GM23248 (cell line): ENCODE results near the gene CFAP73. TPM values are rescaled to one million over a fixed set of nuclear protein-coding genes. Genes with fewer than 3 reads are reported as not detected.

Source experiments
- DNase-seq: peaks from one replicate; pipeline ENCODE4 v3.0.0-alpha.2; 2015
- H2AFZ ChIP-seq: fragments of 200-600 bp; sonication (generic); 2 replicates; pipeline ENCODE4 v1.6.1; 2016; ENCODE audit warnings: antibody characterized with exemption
- H3F3A ChIP-seq: fragments of 200-600 bp; sonication (generic); 2 replicates; pipeline ENCODE4 v1.6.1; 2016; ENCODE audit warnings: mild to moderate bottlenecking, antibody characterized with exemption, mixed run types; ENCODE audit not compliant: insufficient read depth
- H3K27ac ChIP-seq: fragments of 200-600 bp; sonication (generic); 2 replicates; pipeline ENCODE4 v1.5.1; 2016; ENCODE audit warnings: mild to moderate bottlenecking
- H3K27me3 ChIP-seq: fragments of 200-600 bp; sonication (generic); replicated peaks from 2 replicates; pipeline ENCODE4 v1.6.1; 2016; ENCODE audit warnings: mild to moderate bottlenecking; ENCODE audit not compliant: insufficient read depth
- H3K36me3 ChIP-seq: fragments of 200-600 bp; sonication (generic); 2 replicates; pipeline ENCODE4 v1.6.1; 2016; ENCODE audit warnings: low read depth, mild to moderate bottlenecking
- H3K4me1 ChIP-seq: fragments of 200-600 bp; sonication (generic); 2 replicates; pipeline ENCODE4 v1.6.1; 2016; ENCODE audit warnings: mild to moderate bottlenecking; ENCODE audit not compliant: insufficient read depth
- H3K4me2 ChIP-seq: fragments of 200-600 bp; sonication (generic); one replicate; pipeline ENCODE4 v1.6.1; 2016; ENCODE audit warnings: mild to moderate bottlenecking; ENCODE audit not compliant: unreplicated experiment
- H3K4me3 ChIP-seq: fragments of 200-600 bp; sonication (generic); 2 replicates; pipeline ENCODE4 v1.5.1; 2016; ENCODE audit warnings: mild to moderate bottlenecking
- H3K79me2 ChIP-seq: fragments of 200-600 bp; sonication (generic); 2 replicates; pipeline ENCODE4 v1.6.1; 2016; ENCODE audit warnings: mild to moderate bottlenecking; ENCODE audit not compliant: insufficient read depth
- H3K9ac ChIP-seq: fragments of 200-600 bp; sonication (generic); 2 replicates; pipeline ENCODE4 v1.6.1; 2016; ENCODE audit warnings: mild to moderate bottlenecking
- H3K9me2 ChIP-seq: fragments of 200-600 bp; sonication (generic); 2 replicates; pipeline ENCODE4 v1.6.1; 2016; ENCODE audit warnings: mixed run types, mild to moderate bottlenecking, moderate library complexity; ENCODE audit not compliant: insufficient read depth
- H3K9me3 ChIP-seq: fragments of 200-600 bp; sonication (generic); one replicate; pipeline ENCODE4 v1.6.1; 2017; ENCODE audit warnings: low read depth
- H4K20me1 ChIP-seq: fragments of 200-600 bp; sonication (generic); 2 replicates; pipeline ENCODE4 v1.6.0; 2016; ENCODE audit not compliant: insufficient read depth
- EZH2 ChIP-seq: fragments of 200-600 bp; sonication (generic); IDR thresholded peaks from 2 replicates; pipeline ENCODE4 v1.6.1; 2018; ENCODE audit warnings: antibody characterized with exemption, mild to moderate bottlenecking; ENCODE audit not compliant: insufficient read depth, poor library complexity, severe bottlenecking
- EZH2phosphoT487 ChIP-seq: fragments of 200-600 bp; sonication (generic); IDR thresholded peaks from 2 replicates; pipeline ENCODE4 v1.6.1; 2018; ENCODE audit warnings: antibody characterized with exemption, moderate library complexity, mild to moderate bottlenecking, low read depth; ENCODE audit not compliant: insufficient read depth
- WGBS, 2 experiments: methylation state at CpG; one replicate each; pipeline ENCODE4 v1.1.6; 2015 to 2017; ENCODE audit warnings: low lambda C conversion rate in 2 of 2, low coverage in 1 of 2; ENCODE audit errors: missing lambda C conversion rate in 2 of 2; 5-methylcytosine and 5-hydroxymethylcytosine counted together
- in situ Hi-C: fragments of 300-500 bp; cut with MboI; formaldehyde crosslinking; loops from 2 replicates; pipeline ENCODE4 v1.15.0; 2020
- polyA plus RNA-seq: library from polyadenylated mRNA; unstranded; fragments of >200 nt; fragmentation: Nextera tagmentation; extraction: Ambion mirVana; gene quantifications from 2 replicates; pipeline ENCODE4 v1.2.1, GENCODE V29; 2016
- total RNA-seq: library from RNA; depleted of rRNA; stranded (reverse); fragments of >200 nt; shearing (Covaris generic); gene quantifications from 2 replicates; pipeline ENCODE4 v1.2.3, GENCODE V29; 2014

Gene CFAP73
- total and polyA plus RNA-seq, 2 experiments from 2014 or later: not detected

- no peak overlapping the region for H3K9ac ChIP-seq
- no peaks in the 10 kb centered on the region for H3F3A ChIP-seq
- in situ Hi-C loops: no loop called here
- H4K20me1 ChIP-seq: no peaks in the 10 kb centered on the region
- DNase-seq: no peak
- H3K27ac ChIP-seq: no peak overlapping the region
- H3K4me1 ChIP-seq: no peaks in the 10 kb centered on the region
- H3K4me3 ChIP-seq: no peak overlapping the region
- WGBS, 2 experiments: 52 to 73% methylated on average over 4 of the region's 4 CpGs
- no peaks in the 10 kb centered on the region for H3K79me2 ChIP-seq
- TF ChIP-seq EZH2: no peak
- no peak for TF ChIP-seq EZH2phosphoT487
- no peak overlapping the region for H3K4me2 ChIP-seq
- no peak overlapping the region for H2AFZ ChIP-seq
- no peaks in the 10 kb centered on the region for H3K36me3 ChIP-seq
- H3K27me3 ChIP-seq: no peaks in the 10 kb centered on the region; the same call in none of the 2 replicates
- no peaks in the 10 kb centered on the region for H3K9me3 ChIP-seq
- H3K9me2 ChIP-seq: no peaks in the 10 kb centered on the region
Observed at GRCh38 chr12:113108308-113108707, 41.2 kb upstream of the CFAP73 start.

- Histone ChIP-seq H3K9me2 (no peaks in the 10 kb centered on the region), H3K4me3 (no peak overlapping the region), H3K9ac (no peak overlapping the region), H3K79me2 (no peaks in the 10 kb centered on the region), H4K20me1 (no peaks in the 10 kb centered on the region), H3K27ac (no peak overlapping the region), H3K36me3 (no peaks in the 10 kb centered on the region), H3F3A (no peaks in the 10 kb centered on the region), H2AFZ (no peak overlapping the region), H3K4me2 (no peak overlapping the region), H3K4me1 (no peaks in the 10 kb centered on the region), H3K9me3 (no peaks in the 10 kb centered on the region), H3K27me3 (no peaks in the 10 kb centered on the region; the same call in none of the 2 replicates)
- in situ Hi-C loops: no loop called here
- no peak for DNase-seq
- no peak for TF ChIP-seq EZH2
- no peak for TF ChIP-seq EZH2phosphoT487
- WGBS, 2 experiments: 62 to 68% methylated on average over 5 of the region's 5 CpGs
Observed at GRCh38 chr12:113109360-113109759, 40.2 kb upstream of the CFAP73 start.

GRCh38 chr12:113109872-113110599 is 39.5 kb upstream of the CFAP73 start:
- 27 to 30% methylated on average over 7 of the region's 7 CpGs for WGBS, 2 experiments

GRCh38 chr12:113111247-113111646 is 38.3 kb upstream of the CFAP73 start:
- in situ Hi-C loops: no loop called here
- Histone ChIP-seq H3K4me2 (no peak overlapping the region), H3K4me1 (no peaks in the 10 kb centered on the region), H3K36me3 (no peaks in the 10 kb centered on the region), H3F3A (no peaks in the 10 kb centered on the region), H3K9me3 (no peaks in the 10 kb centered on the region), H3K9me2 (no peaks in the 10 kb centered on the region), H3K9ac (no peak overlapping the region), H3K79me2 (no peaks in the 10 kb centered on the region), H3K27ac (no peak overlapping the region), H3K27me3 (no peaks in the 10 kb centered on the region; the same call in none of the 2 replicates), H3K4me3 (no peak overlapping the region), H4K20me1 (no peaks in the 10 kb centered on the region), H2AFZ (no peak overlapping the region)
- TF ChIP-seq EZH2phosphoT487: no peak
- TF ChIP-seq EZH2: no peak
- 64 to 76% methylated on average over 3 of the region's 3 CpGs for WGBS, 2 experiments
- no peak for DNase-seq

More at GRCh38 chr12:113109872-113110599, 39.5 kb upstream of the CFAP73 start:
- Histone ChIP-seq H4K20me1 (no peaks in the 10 kb centered on the region), H3K4me3 (no peak overlapping the region), H3F3A (no peaks in the 10 kb centered on the region), H2AFZ (no peak overlapping the region), H3K27me3 (no peaks in the 10 kb centered on the region; the same call in none of the 2 replicates), H3K9ac (no peak overlapping the region), H3K4me1 (no peaks in the 10 kb centered on the region), H3K36me3 (no peaks in the 10 kb centered on the region), H3K9me2 (no peaks in the 10 kb centered on the region), H3K27ac (no peak overlapping the region), H3K4me2 (no peak overlapping the region), H3K9me3 (no peaks in the 10 kb centered on the region), H3K79me2 (no peaks in the 10 kb centered on the region)
- in situ Hi-C loops: no loop called here
- DNase-seq: no peak
- TF ChIP-seq EZH2phosphoT487: no peak
- no peak for TF ChIP-seq EZH2
